B cell (primary cell): Measurements from ENCODE around the gene ATP6V1D. TPM values are rescaled to one million over a fixed set of nuclear protein-coding genes. Genes with fewer than 3 reads are reported as not detected.

ENCODE experiments used
- ATAC-seq: fragments of 200-7000 bp; cut with Tn5 transposase; one replicate; pipeline ENCODE4 v1.10.0; 2021; ENCODE audit warnings: low read depth, mild to moderate bottlenecking, moderate number of reproducible peaks, moderate library complexity
- CTCF ChIA-PET: fragments of 350-600 bp; sonication (Branson Sonifier 250); formaldehyde crosslinking; loops from one replicate; lab custom pipeline; 2021; ENCODE audit warnings: antibody characterized with exemption, inconsistent platforms; lab: Charles Lee
- POLR2A ChIA-PET: fragments of 350-600 bp; sonication (Branson Sonifier 250); formaldehyde crosslinking; loops from one replicate; lab custom pipeline; 2021; ENCODE audit warnings: antibody characterized with exemption; lab: Charles Lee
- DNase-seq: peaks from one replicate; pipeline ENCODE4 v3.0.0; 2013
- H2AFZ ChIP-seq: 2 replicates; pipeline ENCODE4 v1.6.1; 2012; ENCODE audit warnings: mild to moderate bottlenecking, low read depth, low read length; ENCODE audit not compliant: insufficient read depth, poor library complexity, severe bottlenecking
- H3K27ac ChIP-seq, 2 donors: 1 replicate in 1 of 2; 2 replicates in 1 of 2; pipeline ENCODE4 v1.5.1; 2012 to 2013; ENCODE audit warnings: low read length in 2 of 2, mild to moderate bottlenecking in 2 of 2, moderate library complexity in 1 of 2
- H3K27me3 ChIP-seq, 4 experiments: fragments of 200-600 bp in 1 of 4; sonication (generic) in 1 of 4; replicated peaks in 1 of 4; 1 replicate in 2 of 4; 2 replicates in 2 of 4; pipeline versions ENCODE4 v1.6.1 to v1.7.0; 2013 to 2016; ENCODE audit warnings: low read length in 3 of 4, mild to moderate bottlenecking in 2 of 4, mixed read lengths in 1 of 4, moderate library complexity in 1 of 4; ENCODE audit not compliant: insufficient read depth in 4 of 4, control insufficient read depth in 3 of 4; ENCODE audit errors: control extremely low read depth in 1 of 4
- H3K36me3 ChIP-seq, 2 experiments: replicated peaks in 1 of 2; 1 replicate in 1 of 2; 2 replicates in 1 of 2; pipeline versions ENCODE4 v1.6.1 to v1.7.1; 2013; ENCODE audit warnings: low read length in 1 of 2; ENCODE audit not compliant: insufficient read depth in 2 of 2, control insufficient read depth in 1 of 2; ENCODE audit errors: control extremely low read depth in 1 of 2, extremely low read depth in 1 of 2
- H3K4me1 ChIP-seq, 2 donors: fragments of 200-600 bp in 1 of 2; sonication (generic) in 1 of 2; 1 replicate in 1 of 2; 2 replicates in 1 of 2; pipeline versions ENCODE4 v1.5.1 to v1.6.1; 2013 to 2017; ENCODE audit warnings: low read length in 2 of 2; ENCODE audit not compliant: control insufficient read depth in 2 of 2, insufficient read depth in 2 of 2
- H3K4me2 ChIP-seq: replicated peaks from 2 replicates; pipeline ENCODE3; 2012; ENCODE audit warnings: mild to moderate bottlenecking, low read depth, low read length; ENCODE audit not compliant: poor library complexity, severe bottlenecking
- H3K4me3 ChIP-seq, 5 experiments: fragments of 200-600 bp in 1 of 5; sonication (generic) in 1 of 5; 1 replicate in 3 of 5; 2 replicates in 2 of 5; pipeline versions ENCODE4 v1.5.1 to v1.7.0; 2011 to 2016; ENCODE audit warnings: low read length in 4 of 5, mild to moderate bottlenecking in 4 of 5, low read depth in 2 of 5, control low read depth in 1 of 5, moderate library complexity in 1 of 5; ENCODE audit not compliant: insufficient read depth in 1 of 5; ENCODE audit errors: control extremely low read depth in 1 of 5, extremely low read depth in 1 of 5
- H3K79me2 ChIP-seq: fragments of 200-600 bp; sonication (generic); one replicate; pipeline ENCODE4 v1.6.0; 2016; ENCODE audit warnings: low read length; ENCODE audit not compliant: control insufficient read depth, insufficient read depth
- H3K9ac ChIP-seq: fragments of 200-600 bp; sonication (generic); 2 replicates; pipeline ENCODE4 v1.6.1; 2017; ENCODE audit warnings: mild to moderate bottlenecking, low read length, moderate library complexity
- H3K9me3 ChIP-seq, 3 donors: one replicate each; pipeline versions ENCODE4 v1.6.1 to v1.7.1; 2013; ENCODE audit warnings: low read length in 2 of 3; ENCODE audit not compliant: control insufficient read depth in 2 of 3, insufficient read depth in 1 of 3; ENCODE audit errors: control extremely low read depth in 1 of 3
- H4K20me1 ChIP-seq: 2 replicates; pipeline ENCODE4 v1.6.0; 2012; ENCODE audit warnings: mild to moderate bottlenecking, low read length; ENCODE audit not compliant: insufficient read depth, control insufficient read depth, poor library complexity, severe bottlenecking
- H3K27ac Mint-ChIP-seq: one replicate; pipeline ENCODE4 v1.8.0; 2021; ENCODE audit warnings: mixed read lengths
- H3K27me3 Mint-ChIP-seq: one replicate; pipeline ENCODE4 v1.8.0; 2021; ENCODE audit warnings: mixed read lengths
- H3K4me1 Mint-ChIP-seq: one replicate; pipeline ENCODE4 v1.8.0; 2021; ENCODE audit warnings: mixed read lengths
- H3K4me3 Mint-ChIP-seq: one replicate; pipeline ENCODE4 v1.8.0; 2021; ENCODE audit warnings: mixed read lengths
- H3K9me3 Mint-ChIP-seq: one replicate; pipeline ENCODE4 v1.8.0; 2022; ENCODE audit warnings: mixed read lengths; ENCODE audit not compliant: insufficient read depth
- CTCF ChIP-seq: fragments of 200-600 bp; IDR thresholded peaks from one replicate; pipeline ENCODE4 v1.8.0; 2022; ENCODE audit warnings: antibody characterized with exemption, mild to moderate bottlenecking
- EZH2 ChIP-seq: IDR thresholded peaks from 2 replicates; pipeline ENCODE4 v1.6.1; 2012; ENCODE audit warnings: borderline replicate concordance, low read depth, mild to moderate bottlenecking, moderate library complexity, low read length; ENCODE audit not compliant: insufficient read depth, poor library complexity, severe bottlenecking
- WGBS: methylation state at CpG from one replicate; pipeline ENCODE4 v1.1.5; 2013; ENCODE audit warnings: missing lambda C conversion rate; ENCODE audit not compliant: insufficient coverage; 5-methylcytosine and 5-hydroxymethylcytosine counted together
- intact Hi-C: fragments of 100-400 bp; cut with micrococcal nuclease; formaldehyde crosslinking; loops from one replicate; pipeline ENCODE4 v1.10.0; 2022
- polyA plus RNA-seq: library from polyadenylated mRNA; depleted of rRNA; stranded (reverse); fragments of >200 nt; gene quantifications from 2 replicates; pipeline ENCODE4 v1.2.3, GENCODE V29; 2012
- total RNA-seq, 2 donors: library from RNA; stranded (reverse); fragments of 120-200 nt in 1 of 2; gene quantifications; 1 replicate in 1 of 2; 2 replicates in 1 of 2; pipeline versions ENCODE4 v1.2.3 to v1.2.4, GENCODE V29; 2013 to 2022

Gene ATP6V1D
- total and polyA plus RNA-seq, 2 donors (not counting 1 experiment from before 2014, with no cell fraction given): 6.4 to 35.3 TPM

- Mint-ChIP-seq H3K4me1 (peaks cover 37% of the 10 kb centered on the region), H3K27ac (no peak overlapping the region), H3K9me3 (no peaks in the 10 kb centered on the region), H3K27me3 (no peaks in the 10 kb centered on the region), H3K4me3 (no peak overlapping the region)
- DNase-seq: no peak
- ChIA-PET CTCF (interaction anchor here (0.6 to 1.1 kb wide), 2 partner anchors 20 to 339 kb away, joined by 3 read pairs; no protein-coding TSS in a partner anchor), POLR2A (no interaction called here)
- peaks cover 82% of the 10 kb centered on the region for H3K79me2 ChIP-seq
- H3K9me3 ChIP-seq: no peaks in the 10 kb centered on the region
- ATAC-seq: no peak
- H3K27me3 ChIP-seq: no peaks in the 10 kb centered on the region
- H3K4me1 ChIP-seq: peaks cover 10 to 17% of the 10 kb centered on the region in 2 donors
- H3K27ac ChIP-seq: no peak overlapping the region
- H3K4me2 ChIP-seq: no peak overlapping the region
- TF ChIP-seq EZH2 (no peak), CTCF (no peak)
- no peak overlapping the region for H3K9ac ChIP-seq
- peaks cover 57% of the 10 kb centered on the region for H4K20me1 ChIP-seq
- H2AFZ ChIP-seq: no peak overlapping the region
- WGBS: no CpG with 5 or more reads among the region's 4 CpGs
- H3K36me3 ChIP-seq: peaks cover 7 to 50% of the 10 kb centered on the region in 2 experiments
- no peak overlapping the region for H3K4me3 ChIP-seq
- intact Hi-C loops: no loop called here
These were observed 5.9 kb upstream of the ATP6V1D start for GRCh38 chr14:67365476-67365875.

- Histone ChIP-seq H3K4me3 (peak overlapping the region; percentile 79 to 97 (median 93)), H3K27ac (peak overlapping the region; percentile 92 to 95), H3K9ac (peak overlapping the region; percentile 96), H3K4me1 (peaks cover 26% of the 10 kb centered on the region in 2 donors), H3K79me2 (peaks cover 94% of the 10 kb centered on the region), H3K36me3 (peaks cover 3 to 12% of the 10 kb centered on the region in 2 experiments), H3K4me2 (peak overlapping the region; percentile 95), H2AFZ (peak overlapping the region; percentile 96), H3K27me3 (no peaks in the 10 kb centered on the region), H3K9me3 (no peaks in the 10 kb centered on the region), H4K20me1 (peaks cover 40% of the 10 kb centered on the region)
- no peaks in the 10 kb centered on the region for H3K9me3 Mint-ChIP-seq
- no peak for ATAC-seq
- no peak for DNase-seq
- H3K27ac Mint-ChIP-seq: peak overlapping the region; percentile 100
- H3K27me3 Mint-ChIP-seq: no peaks in the 10 kb centered on the region
- WGBS: under 1% methylated on average over 28 of the region's 34 CpGs
- ChIA-PET POLR2A (no interaction called here), CTCF (interaction anchor here (0.9 to 1.6 kb wide), 6 partner anchors 125 to 1001 kb away, joined by 3 to 5 read pairs (median 4); partner anchors contain the start of gene PIGH)
- peaks cover 54% of the 10 kb centered on the region for H3K4me1 Mint-ChIP-seq
- intact Hi-C loops: loop anchor here (1.0 to 5.0 kb wide), 5 partner anchors 119 to 1792 kb away; partner anchors contain the start of genes DCAF5, GPHN, PALS1 and PIGH
- H3K4me3 Mint-ChIP-seq: peak overlapping the region; percentile 100
- no peak for TF ChIP-seq EZH2
- TF ChIP-seq CTCF: no peak
These were observed 1.0 kb upstream of the ATP6V1D start for GRCh38 chr14:67360470-67361206.
